Cardiac muscle cell (in vitro differentiated cells and primary cell): ENCODE measurements around the gene WDR86. TPM values are rescaled to one million over a fixed set of nuclear protein-coding genes. Genes with fewer than 3 reads are reported as not detected.

Experiments
- DNase-seq, 2 donors: peaks; one replicate each; pipeline versions ENCODE4 v3.0.0 to v3.0.0-alpha.2; 2010 to 2017; ENCODE audit warnings: low read depth in 1 of 2, low spot score in 1 of 2
- H3K27ac ChIP-seq: fragments of 200-600 bp; sonication (generic); 2 replicates; pipeline ENCODE4 v1.5.1; 2016
- H3K27me3 ChIP-seq: fragments of 200-600 bp; sonication (generic); 2 replicates; pipeline ENCODE4 v1.6.0; 2016; ENCODE audit warnings: control low read depth
- H3K36me3 ChIP-seq: fragments of 200-600 bp; sonication (generic); 2 replicates; pipeline ENCODE4 v1.5.1; 2016; ENCODE audit warnings: control low read depth
- H3K4me1 ChIP-seq: fragments of 200-600 bp; sonication (generic); 2 replicates; pipeline ENCODE4 v1.8.1; 2017; ENCODE audit warnings: low read depth, mild to moderate bottlenecking, mixed run types
- H3K4me3 ChIP-seq: fragments of 200-600 bp; sonication (generic); 2 replicates; pipeline ENCODE4 v1.5.1; 2016; ENCODE audit warnings: mild to moderate bottlenecking
- H3K9me3 ChIP-seq: fragments of 200-600 bp; sonication (generic); 2 replicates; pipeline ENCODE4 v1.5.1; 2017; ENCODE audit warnings: low read depth, mild to moderate bottlenecking, control low read depth
- polyA plus RNA-seq: library from polyadenylated mRNA; unstranded; fragments of >200 nt; fragmentation: Nextera tagmentation; extraction: Ambion mirVana; gene quantifications from 2 replicates; pipeline ENCODE4 v1.2.1, GENCODE V29; 2016
- total RNA-seq: library from RNA; depleted of rRNA; stranded (reverse); fragments of >200 nt; gene quantifications from 2 replicates; pipeline ENCODE4 v1.2.3, GENCODE V29; 2016
- TF ChIP-seq, protein P1 (sequence below): IDR thresholded peaks from 2 replicates; pipeline ENCODE4 v1.5.1; 2012; ENCODE audit warnings: low read depth, mild to moderate bottlenecking, low read length

The WDR86 gene
- total and polyA plus RNA-seq, 2 experiments from 2014 or later, result 58.8 to 130 TPM

DNA sequence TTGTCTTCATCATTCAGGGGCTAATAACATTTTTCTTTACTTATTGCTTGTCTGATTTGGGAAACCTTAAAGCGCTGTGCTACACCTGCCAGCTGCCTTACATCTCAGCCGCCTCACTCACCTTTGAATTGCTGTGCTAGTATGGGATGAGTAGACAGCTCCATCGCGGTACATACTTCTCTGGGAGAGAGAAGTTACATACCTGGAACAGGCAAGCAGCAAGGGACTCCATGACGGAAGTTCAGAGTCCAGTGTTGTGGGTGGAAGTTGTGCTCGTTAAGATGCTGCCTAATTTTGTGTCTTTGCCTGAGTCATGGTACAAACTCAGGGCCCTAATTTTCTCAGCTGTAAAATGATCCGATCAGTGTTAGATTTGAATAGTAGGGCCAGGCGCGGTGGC is 66.3 kb downstream of the WDR86 start:
- Histone ChIP-seq H3K27ac (no peak overlapping the region), H3K4me1 (no peaks in the 10 kb centered on the region), H3K4me3 (no peak overlapping the region), H3K36me3 (peaks cover 28% of the 10 kb centered on the region), H3K27me3 (no peaks in the 10 kb centered on the region), H3K9me3 (no peaks in the 10 kb centered on the region)
- TF ChIP-seq, protein P1, sequence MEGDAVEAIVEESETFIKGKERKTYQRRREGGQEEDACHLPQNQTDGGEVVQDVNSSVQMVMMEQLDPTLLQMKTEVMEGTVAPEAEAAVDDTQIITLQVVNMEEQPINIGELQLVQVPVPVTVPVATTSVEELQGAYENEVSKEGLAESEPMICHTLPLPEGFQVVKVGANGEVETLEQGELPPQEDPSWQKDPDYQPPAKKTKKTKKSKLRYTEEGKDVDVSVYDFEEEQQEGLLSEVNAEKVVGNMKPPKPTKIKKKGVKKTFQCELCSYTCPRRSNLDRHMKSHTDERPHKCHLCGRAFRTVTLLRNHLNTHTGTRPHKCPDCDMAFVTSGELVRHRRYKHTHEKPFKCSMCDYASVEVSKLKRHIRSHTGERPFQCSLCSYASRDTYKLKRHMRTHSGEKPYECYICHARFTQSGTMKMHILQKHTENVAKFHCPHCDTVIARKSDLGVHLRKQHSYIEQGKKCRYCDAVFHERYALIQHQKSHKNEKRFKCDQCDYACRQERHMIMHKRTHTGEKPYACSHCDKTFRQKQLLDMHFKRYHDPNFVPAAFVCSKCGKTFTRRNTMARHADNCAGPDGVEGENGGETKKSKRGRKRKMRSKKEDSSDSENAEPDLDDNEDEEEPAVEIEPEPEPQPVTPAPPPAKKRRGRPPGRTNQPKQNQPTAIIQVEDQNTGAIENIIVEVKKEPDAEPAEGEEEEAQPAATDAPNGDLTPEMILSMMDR, result no peak
- DNase-seq, result no peak

DNA sequence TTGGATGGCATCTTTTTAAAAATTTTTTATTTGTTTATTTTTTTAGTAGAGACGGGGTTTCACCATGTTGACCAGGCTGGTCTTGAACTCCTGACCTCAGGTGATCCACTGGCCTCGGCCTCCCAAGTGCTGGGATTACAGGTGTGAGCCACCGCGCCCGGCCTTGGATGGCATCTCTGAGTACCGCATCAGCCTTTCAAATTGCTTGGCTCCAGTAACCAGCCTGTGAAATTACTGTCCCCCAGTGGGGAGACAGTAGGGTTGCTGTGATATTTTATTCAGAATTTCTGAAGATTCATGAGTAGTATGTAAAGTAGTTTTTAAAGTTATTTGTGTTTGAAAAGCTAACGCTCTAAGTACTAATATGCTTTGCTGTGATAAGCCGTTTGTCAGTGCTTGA is 67.0 kb downstream of the WDR86 start:
- Histone ChIP-seq H3K4me3 (peak overlapping the region; percentile 66), H3K36me3 (peaks cover 24% of the 10 kb centered on the region), H3K9me3 (no peaks in the 10 kb centered on the region), H3K27me3 (no peaks in the 10 kb centered on the region), H3K27ac (no peak overlapping the region), H3K4me1 (no peaks in the 10 kb centered on the region)
- no peak for DNase-seq
- TF ChIP-seq, protein P1, result no peak

DNA sequence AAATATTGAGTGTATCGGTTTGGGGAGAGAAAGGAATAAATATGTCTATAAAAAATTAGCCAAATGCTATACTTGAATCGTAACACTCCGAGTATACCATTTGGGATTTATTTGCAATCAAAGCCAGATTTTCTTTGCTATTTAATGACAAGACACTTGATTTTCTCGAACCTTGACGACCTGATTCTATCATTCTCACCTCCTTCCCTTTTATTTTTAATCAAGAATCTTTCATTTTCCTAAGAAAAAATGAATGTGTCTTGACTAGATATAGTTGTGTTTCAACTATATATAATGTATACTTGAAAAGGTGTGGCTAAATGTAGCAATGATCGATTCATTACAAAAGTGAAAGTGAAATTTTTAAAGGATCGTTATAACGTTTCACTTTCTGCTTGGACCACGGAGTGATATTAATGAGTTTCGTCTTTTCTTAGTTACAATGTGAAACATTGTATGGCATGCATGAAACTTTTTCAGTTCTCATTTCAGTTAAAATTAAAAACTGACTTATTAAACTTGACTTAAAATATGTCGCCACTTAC is 67.7 kb downstream of the WDR86 start:
- peak overlapping the region; percentile 49 for H3K27ac ChIP-seq
- TF ChIP-seq, protein P1, result no peak

DNA sequence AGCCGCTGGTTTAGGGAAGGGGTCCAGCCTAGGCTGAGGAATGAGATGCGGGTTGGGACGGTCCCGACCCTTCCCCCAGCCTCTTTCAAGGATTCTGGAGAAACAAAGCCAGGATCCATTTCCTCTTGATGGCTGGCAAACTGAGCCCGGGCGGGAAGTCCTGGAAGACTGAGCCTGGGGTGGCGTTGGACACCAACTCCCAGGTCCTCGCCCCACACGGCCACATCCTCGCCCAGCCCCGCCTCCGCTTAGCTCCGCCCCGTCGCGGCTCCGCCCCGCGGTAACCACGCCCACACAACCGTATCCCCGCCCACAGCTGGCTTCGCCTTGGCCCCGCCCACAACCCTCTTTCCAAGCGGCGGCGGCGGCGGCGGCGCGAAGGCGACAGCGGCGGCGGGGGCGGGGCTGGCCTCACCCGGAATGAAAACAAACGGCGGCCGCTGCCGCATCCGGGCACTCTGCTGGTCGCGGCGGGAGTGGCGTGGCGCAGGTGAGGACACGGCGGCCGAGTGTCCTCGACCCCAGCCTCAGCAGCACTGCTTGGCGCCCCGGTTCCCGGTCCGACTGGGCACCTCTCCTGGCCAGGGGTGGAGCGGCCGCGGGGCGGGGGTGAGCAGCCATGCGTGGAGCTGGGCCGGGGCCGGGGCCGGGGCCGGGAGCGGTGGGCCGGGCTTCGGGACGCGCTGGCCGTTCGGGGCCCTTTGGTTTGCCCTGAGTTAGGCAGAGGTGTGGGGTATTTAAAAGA is 68.3 kb downstream of the WDR86 start, which contains the start of gene NUB1:
Gene NUB1 (plus strand): TSS at position 456 of the 745 bp plus-strand sequence. CDS start 3,538 bp downstream, outside the sequence.
- peak; percentile 89 to 96 for DNase-seq
- H3K4me1 ChIP-seq, result no peaks in the 10 kb centered on the region
- peaks cover 18% of the 10 kb centered on the region for H3K36me3 ChIP-seq
- no peaks in the 10 kb centered on the region for H3K9me3 ChIP-seq
- TF ChIP-seq, protein P1, result no peak
- H3K4me3 ChIP-seq, result peak within 1 kb of the TSS; percentile 66
- H3K27ac ChIP-seq, result peak within 1 kb of the TSS; percentile 49
- no peaks in the 10 kb centered on the region for H3K27me3 ChIP-seq

More for the DNA sequence above, 67.7 kb downstream of the WDR86 start:
- no peak for DNase-seq
- Histone ChIP-seq H3K36me3 (peaks cover 22% of the 10 kb centered on the region), H3K27me3 (no peaks in the 10 kb centered on the region), H3K4me3 (peak overlapping the region; percentile 66), H3K9me3 (no peaks in the 10 kb centered on the region), H3K4me1 (no peaks in the 10 kb centered on the region)

DNA sequence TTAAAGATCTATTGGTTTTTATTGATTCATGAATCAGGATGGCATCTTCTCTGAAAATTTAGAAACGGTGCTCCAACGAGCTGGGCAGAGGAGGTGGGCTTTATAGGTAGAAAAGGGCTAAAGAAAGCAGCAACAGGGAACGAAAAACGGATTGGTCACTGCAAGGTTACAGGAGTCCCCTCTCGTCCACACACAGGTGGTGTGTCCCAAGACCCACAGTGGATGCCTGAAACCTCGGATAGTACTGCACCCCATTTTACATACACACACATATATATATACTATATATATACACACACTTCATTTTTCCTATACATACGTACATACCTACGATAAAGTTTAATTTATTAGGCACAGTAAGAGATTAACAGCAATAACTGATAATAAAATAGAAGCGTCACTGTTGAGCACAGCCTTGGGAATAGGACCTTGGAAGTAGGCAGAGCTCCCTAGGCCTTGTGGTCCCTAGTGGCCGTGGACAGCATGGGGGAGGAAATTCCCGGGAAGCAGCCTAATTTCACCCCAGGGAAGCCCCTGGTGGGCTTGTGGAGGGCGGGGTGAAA is 69.0 kb downstream of the WDR86 start:
- no peak for DNase-seq
- Histone ChIP-seq H3K4me1 (no peaks in the 10 kb centered on the region), H3K4me3 (peak overlapping the region; percentile 66), H3K27ac (no peak overlapping the region), H3K27me3 (no peaks in the 10 kb centered on the region), H3K9me3 (no peaks in the 10 kb centered on the region), H3K36me3 (peaks cover 12% of the 10 kb centered on the region)
- TF ChIP-seq, protein P1, result no peak
